SKM-1 treated with dmso at 0.1 percent for 144 hours (cell line): Measurements from ENCODE around the gene TP63.

Source experiments
- DNase-seq: peaks from one replicate; lab custom pipeline; 2025; ENCODE audit not compliant: unreplicated experiment; lab: John Stamatoyannopoulos, UW

Gene TP63

GRCh38 chr3:189908646-189909045, 277.5 kb downstream of the TP63 start:
- no peak for DNase-seq

GRCh38 chr3:189909139-189909538, 277.9 kb downstream of the TP63 start:
- no peak for DNase-seq

- DNase-seq, result no peak
These were observed 278.4 kb downstream of the TP63 start for GRCh38 chr3:189909573-189909972.

GRCh38 chr3:189911001-189911400, 279.8 kb downstream of the TP63 start:
- DNase-seq, result no peak

GRCh38 chr3:189914799-189915198, 283.6 kb downstream of the TP63 start:
- peak; percentile 72 for DNase-seq

- DNase-seq, result no peak
These were observed 290.6 kb downstream of the TP63 start for GRCh38 chr3:189921770-189922169.

- DNase-seq, result no peak
These were observed 297.0 kb downstream of the TP63 start for GRCh38 chr3:189927975-189928895.

GRCh38 chr3:189936201-189936945, 305.2 kb downstream of the TP63 start:
- no peak for DNase-seq

- DNase-seq, result no peak
These were observed 306.3 kb downstream of the TP63 start for GRCh38 chr3:189937302-189938127.

GRCh38 chr3:189941125-189941524, 309.9 kb downstream of the TP63 start:
- no peak for DNase-seq

GRCh38 chr3:189941679-189942078, 310.5 kb downstream of the TP63 start:
- no peak for DNase-seq

GRCh38 chr3:189942948-189943347, 311.8 kb downstream of the TP63 start:
- DNase-seq, result no peak

GRCh38 chr3:189944285-189945145, 313.3 kb downstream of the TP63 start:
- no peak for DNase-seq

- no peak for DNase-seq
These were observed 314.9 kb downstream of the TP63 start for GRCh38 chr3:189945935-189946709.
